ENCODE measurements around the gene CXCL12.

CXCL12 gene

GRCh38 chr10:44391981-44392380 is 7.1 kb upstream of the CXCL12 start:
- no peak for DNase-seq (ENCODE audit: low read depth)
- no peak for TF ChIP-seq CTCF (IDR thresholded peaks at IDR 0.05; ENCODE audit: low read depth, low read length, missing control alignments)
- H3K4me3 ChIP-seq (ENCODE audit: low read depth, low read length) = no peak overlapping the region

GRCh38 chr10:44390585-44391072 is 5.7 kb upstream of the CXCL12 start:
- TF ChIP-seq CTCF (IDR thresholded peaks at IDR 0.05; ENCODE audit: low read depth, low read length, missing control alignments) = no peak
- H3K4me3 ChIP-seq (ENCODE audit: low read depth, low read length) = no peak overlapping the region
- no peak for DNase-seq (ENCODE audit: low read depth)

- H3K4me3 ChIP-seq (ENCODE audit: low read depth, low read length) = no peak overlapping the region
- no peak for DNase-seq (ENCODE audit: low read depth)
- TF ChIP-seq CTCF (IDR thresholded peaks at IDR 0.05; ENCODE audit: low read depth, low read length, missing control alignments) = no peak
Observed at GRCh38 chr10:44389556-44389955, 4.7 kb upstream of the CXCL12 start.

- DNase-seq (ENCODE audit: low read depth) = no peak
- no peak overlapping the region for H3K4me3 ChIP-seq (ENCODE audit: low read depth, low read length)
- no peak for TF ChIP-seq CTCF (IDR thresholded peaks at IDR 0.05; ENCODE audit: low read depth, low read length, missing control alignments)
Observed at GRCh38 chr10:44389150-44389549, 4.3 kb upstream of the CXCL12 start.

GRCh38 chr10:44388641-44389040 is 3.7 kb upstream of the CXCL12 start:
- DNase-seq (ENCODE audit: low read depth) = no peak
- TF ChIP-seq CTCF (IDR thresholded peaks at IDR 0.05; ENCODE audit: low read depth, low read length, missing control alignments) = no peak

GRCh38 chr10:44387853-44388251 is 3.0 kb upstream of the CXCL12 start:
- no peak for DNase-seq (ENCODE audit: low read depth)
- no peak overlapping the region for H3K4me3 ChIP-seq (ENCODE audit: low read depth, low read length)
- no peak for TF ChIP-seq CTCF (IDR thresholded peaks at IDR 0.05; ENCODE audit: low read depth, low read length, missing control alignments)

More at GRCh38 chr10:44388641-44389040, 3.7 kb upstream of the CXCL12 start:
- H3K4me3 ChIP-seq (ENCODE audit: low read depth, low read length) = no peak overlapping the region

GRCh38 chr10:44386546-44387052 is 1.7 kb upstream of the CXCL12 start:
- TF ChIP-seq CTCF (IDR thresholded peaks at IDR 0.05; ENCODE audit: low read depth, low read length, missing control alignments) = peak; percentile 86
- no peak for DNase-seq (ENCODE audit: low read depth)
- no peak overlapping the region for H3K4me3 ChIP-seq (ENCODE audit: low read depth, low read length)
